ENCODE results near the gene ARF1. TPM values are rescaled to one million over a fixed set of nuclear protein-coding genes. Genes with fewer than 3 reads are reported as not detected.

ARF1 gene
- total and polyA plus RNA-seq, 10 of the 15 experiments (the other 5 are each of a cell fraction or from before 2014, with no cell fraction given): 48.4 to 508 (median 283) TPM

- ATAC-seq (no peak), FAIRE-seq (no peak), DNase-seq (ENCODE audit: low read depth, low spot score) (no peak)
- intact Hi-C loops (cut with micrococcal nuclease; ENCODE audit: unreplicated experiment): no loop called here
- no peaks in the 10 kb centered on the region for H3K36me3 ChIP-seq (ENCODE audit: control insufficient read depth in 2 of 2, insufficient read depth in 2 of 2, low read length in 1 of 2)
- no peak overlapping the region for H2AFZ ChIP-seq (ENCODE audit: control insufficient read depth, low read depth, low read length)
- no peaks in the 10 kb centered on the region; the same call in 2 of the 3 replicates for H3K9me3 ChIP-seq (replicated peaks; ENCODE audit: control insufficient read depth, insufficient read depth, low read length)
- POLR2A ChIA-PET: no interaction called here
- H3K9ac ChIP-seq (ENCODE audit: control insufficient read depth, insufficient read depth, low read length): no peak overlapping the region
- no peak overlapping the region for H3K4me2 ChIP-seq (ENCODE audit: control insufficient read depth, insufficient read depth)
- peaks cover 0 to 7% of the 10 kb centered on the region in 2 experiments; a peak in 3 of 4 replicates for H3K27me3 ChIP-seq (replicated peaks in 1 of 2; ENCODE audit: control insufficient read depth in 2 of 2, insufficient read depth in 2 of 2, low read length in 1 of 2)
- BruUV-seq (replicated peaks): no TSS peak
- no peaks in the 10 kb centered on the region for H4K20me1 ChIP-seq (ENCODE audit: control insufficient read depth, insufficient read depth)
- no peaks in the 10 kb centered on the region for H3K4me1 ChIP-seq (ENCODE audit: control insufficient read depth, insufficient read depth, low read length)
- H3K4me3 ChIP-seq: no peak overlapping the region
- in situ Hi-C loops (cut with MboI): no loop called here
- SMC1A ChIA-PET (ENCODE audit: uncharacterized antibody, unreplicated experiment): no interaction called here
- CTCF ChIA-PET: no interaction called here
- no peak for TF ChIP-seq RFX5 (IDR thresholded peaks at IDR 0.05; ENCODE audit: low read depth, low read length)
- TF ChIP-seq ATF3 (IDR thresholded peaks at IDR 0.05; ENCODE audit: borderline replicate concordance, extremely low read depth, low read depth, low read length): no peak
- TF ChIP-seq TAF1 (IDR thresholded peaks at IDR 0.05; ENCODE audit: borderline replicate concordance, low read depth, low read length): no peak
- TF ChIP-seq SP1 (IDR thresholded peaks at IDR 0.05; ENCODE audit: low read depth, low read length): no peak
- TF ChIP-seq ATF2 (IDR thresholded peaks at IDR 0.05; ENCODE audit: low read length): no peak
- TF ChIP-seq PRDM15 (CRISPR knock-in tag; IDR thresholded peaks at IDR 0.05): no peak
- TF ChIP-seq SREBF1 (IDR thresholded peaks at IDR 0.05; ENCODE audit: low read length): no peak
- TF ChIP-seq RAD21 (IDR thresholded peaks at IDR 0.05; ENCODE audit: insufficient read depth, low read depth, low read length): no peak
- TF ChIP-seq ZBED1 (IDR thresholded peaks at IDR 0.05; ENCODE audit: borderline replicate concordance): no peak
- no peak for TF ChIP-seq NKRF (conservative IDR thresholded peaks at IDR 0.05)
- no peak for TF ChIP-seq E2F8 (IDR thresholded peaks at IDR 0.05; ENCODE audit: low read depth, partially characterized antibody)
- no peak for TF ChIP-seq TCF7 (IDR thresholded peaks at IDR 0.05; ENCODE audit: borderline replicate concordance)
- no peaks in the 10 kb centered on the region for H3K79me2 ChIP-seq (ENCODE audit: control insufficient read depth, insufficient read depth, low read length)
- WGBS (ENCODE audit: insufficient coverage, insufficient replicate concordance, low lambda C conversion rate, missing lambda C conversion rate): 17% methylated on average over 9 of the region's 9 CpGs
- no peak overlapping the region for H3K27ac ChIP-seq (ENCODE audit: control insufficient read depth, insufficient read depth)
- RAD21 ChIA-PET (ENCODE audit: unreplicated experiment): interaction anchor here (1.2 kb wide), 1 partner anchor 63 kb away, joined by 7 read pairs; no protein-coding TSS in a partner anchor
Measured at GRCh38 chr1:228062085-228062791, 20.3 kb upstream of the ARF1 start.

Data from GM12878 (cell line).